Measurements from ENCODE around the gene SLC43A2. TPM values are rescaled to one million over a fixed set of nuclear protein-coding genes. Genes with fewer than 3 reads are reported as not detected.
A peak's percentile ranks its signal among the peaks of the same experiment; 100 is the strongest.

The SLC43A2 gene
- total RNA-seq, 1 experiment from 2014 or later = 12.6 TPM

DNA sequence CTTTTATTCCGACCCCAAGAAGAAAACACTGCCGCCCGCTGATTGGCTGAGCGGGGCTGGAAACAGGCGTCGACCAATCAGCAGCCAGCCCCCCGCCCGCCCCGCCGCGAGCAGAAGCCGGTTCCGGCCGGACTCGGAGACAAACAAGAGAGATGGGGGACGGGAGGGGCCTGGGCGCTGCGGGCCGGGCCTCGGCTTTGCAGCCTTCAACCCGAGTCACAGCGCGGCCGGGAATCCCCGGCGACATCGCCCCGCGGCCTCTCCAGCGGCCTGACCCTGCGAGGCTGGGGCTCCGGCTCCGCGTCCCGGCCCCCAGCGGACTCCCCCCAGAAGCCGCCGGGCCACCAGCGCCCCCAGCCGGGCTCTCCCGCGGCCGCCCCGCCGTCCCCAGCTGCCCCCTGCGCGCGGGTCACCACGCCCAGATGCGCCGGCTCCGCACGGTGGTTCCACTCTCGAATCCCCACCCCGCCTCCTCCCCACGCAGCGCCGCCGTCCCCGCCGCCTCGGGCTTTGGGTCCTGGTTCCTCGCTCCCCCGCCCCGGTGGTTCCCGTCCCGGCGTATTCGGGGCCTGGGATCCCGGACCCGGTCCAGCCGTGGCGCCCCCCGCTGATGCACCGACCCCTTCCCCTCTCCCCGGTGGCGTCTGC is 346 bp upstream of the SLC43A2 start:
- no peaks in the 10 kb centered on the region for H3K36me3 ChIP-seq (ENCODE audit: control insufficient read depth in 1 of 2, insufficient read depth in 2 of 2, low read length in 2 of 2)
- H3K4me1 ChIP-seq (ENCODE audit: control insufficient read depth in 1 of 2, insufficient read depth in 2 of 2, low read length in 2 of 2) = peaks cover 13 to 41% of the 10 kb centered on the region in 2 experiments
- H3K9me3 ChIP-seq (ENCODE audit: control insufficient read depth in 1 of 2, insufficient read depth in 1 of 2, low read depth in 1 of 2, low read length in 2 of 2) = no peaks in the 10 kb centered on the region
- no peak overlapping the region for H2AFZ ChIP-seq (ENCODE audit: low read depth, low read length, poor library complexity, severe bottlenecking)
- peak overlapping the region; percentile 85 to 93 for H3K4me3 ChIP-seq (replicated peaks in 1 of 2; ENCODE audit: low read depth in 1 of 2, low read length in 2 of 2)
- CTCF ChIA-PET = interaction anchor here (0.6 to 3.6 kb wide), 6 partner anchors 10 to 238 kb away, joined by 3 to 113 read pairs (median 14); partner anchors contain the start of gene RILP
- no peaks in the 10 kb centered on the region for H3K9me2 ChIP-seq (ENCODE audit: insufficient read depth)
- ATAC-seq = peak; percentile 81
- H3K9ac ChIP-seq (ENCODE audit: low read length) = peak overlapping the region; percentile 92
- no peaks in the 10 kb centered on the region for H3K27me3 ChIP-seq (ENCODE audit: insufficient read depth, low read length)
- RAD21 ChIA-PET (ENCODE audit: low non-redundant PET in 1 of 2, low total read pairs in 2 of 2, uncharacterized antibody in 2 of 2, unreplicated experiment in 2 of 2) = interaction anchor here (2.2 to 2.5 kb wide), 2 partner anchors 54 to 55 kb away, joined by 23 to 25 read pairs; no protein-coding TSS in a partner anchor
- peak; percentile 82 for DNase-seq (ENCODE audit: low read depth, low spot score)
- POLR2A ChIA-PET = interaction anchor here (0.6 to 3.8 kb wide), 7 partner anchors 11 to 166 kb away, joined by 3 to 16 read pairs (median 4); partner anchors contain the start of gene RILP
- BruUV-seq (replicated peaks) = no TSS peak
- no peaks in the 10 kb centered on the region for H4K20me1 ChIP-seq (ENCODE audit: insufficient read depth)
- peak overlapping the region; percentile 100 for H3K4me2 ChIP-seq (ENCODE audit: low read length)
- H3K79me2 ChIP-seq (ENCODE audit: insufficient read depth, low read length) = no peaks in the 10 kb centered on the region
- peak overlapping the region; percentile 65 for H3K27ac ChIP-seq (ENCODE audit: low read depth, low read length)
- intact Hi-C loops (cut with micrococcal nuclease) = no loop called here
- TF ChIP-seq ELF1 (IDR thresholded peaks at IDR 0.05; ENCODE audit: borderline replicate concordance, low read depth) (no peak), ZFX (IDR thresholded peaks at IDR 0.05) (peak; percentile 19; the same call in 1 of the 2 replicates), SIN3A (IDR thresholded peaks at IDR 0.05; ENCODE audit: low read depth) (peak; percentile 28; the same call in 1 of the 2 replicates), EZH2 (IDR thresholded peaks at IDR 0.05) (no peak), ZBTB33 (IDR thresholded peaks at IDR 0.05; ENCODE audit: extremely low read depth, insufficient replicate concordance, low read length) (no peak), FOSL1 (IDR thresholded peaks at IDR 0.05; ENCODE audit: low read depth) (no peak), POLR2A (IDR thresholded peaks at IDR 0.05; ENCODE audit: borderline replicate concordance, extremely low read depth, insufficient read depth, insufficient read length) (no peak), SRF (IDR thresholded peaks at IDR 0.05; ENCODE audit: low read depth) (no peak), EZH2phosphoT487 (IDR thresholded peaks at IDR 0.05; ENCODE audit: borderline replicate concordance) (no peak), CEBPB (IDR thresholded peaks at IDR 0.05; ENCODE audit: low read depth) (no peak), EGR1 (IDR thresholded peaks at IDR 0.05; ENCODE audit: low read depth) (no peak), ZNF274 (IDR thresholded peaks at IDR 0.05; ENCODE audit: low read depth, low read length) (no peak), TCF7L2 (IDR thresholded peaks at IDR 0.05; ENCODE audit: borderline replicate concordance, extremely low read depth, insufficient read depth, insufficient read length) (no peak), YY1 (IDR thresholded peaks at IDR 0.05; ENCODE audit: extremely low read depth, insufficient replicate concordance, low read depth, low read length) (no peak), JUND (IDR thresholded peaks at IDR 0.05) (no peak), REST (IDR thresholded peaks at IDR 0.05; ENCODE audit: low read depth) (no peak), POLR2AphosphoS5 (IDR thresholded peaks at IDR 0.05; ENCODE audit: low read depth, low read length) (peak; percentile 52)
- TF ChIP-seq, protein P1, sequence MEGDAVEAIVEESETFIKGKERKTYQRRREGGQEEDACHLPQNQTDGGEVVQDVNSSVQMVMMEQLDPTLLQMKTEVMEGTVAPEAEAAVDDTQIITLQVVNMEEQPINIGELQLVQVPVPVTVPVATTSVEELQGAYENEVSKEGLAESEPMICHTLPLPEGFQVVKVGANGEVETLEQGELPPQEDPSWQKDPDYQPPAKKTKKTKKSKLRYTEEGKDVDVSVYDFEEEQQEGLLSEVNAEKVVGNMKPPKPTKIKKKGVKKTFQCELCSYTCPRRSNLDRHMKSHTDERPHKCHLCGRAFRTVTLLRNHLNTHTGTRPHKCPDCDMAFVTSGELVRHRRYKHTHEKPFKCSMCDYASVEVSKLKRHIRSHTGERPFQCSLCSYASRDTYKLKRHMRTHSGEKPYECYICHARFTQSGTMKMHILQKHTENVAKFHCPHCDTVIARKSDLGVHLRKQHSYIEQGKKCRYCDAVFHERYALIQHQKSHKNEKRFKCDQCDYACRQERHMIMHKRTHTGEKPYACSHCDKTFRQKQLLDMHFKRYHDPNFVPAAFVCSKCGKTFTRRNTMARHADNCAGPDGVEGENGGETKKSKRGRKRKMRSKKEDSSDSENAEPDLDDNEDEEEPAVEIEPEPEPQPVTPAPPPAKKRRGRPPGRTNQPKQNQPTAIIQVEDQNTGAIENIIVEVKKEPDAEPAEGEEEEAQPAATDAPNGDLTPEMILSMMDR (IDR thresholded peaks at IDR 0.05 in 2 of 3, conservative IDR thresholded peaks at IDR 0.05 in 1 of 3; ENCODE audit: borderline replicate concordance in 1 of 3, insufficient read depth in 1 of 3, low read depth in 2 of 3, low read length in 2 of 3) = peak in 2 of 3 experiments; percentile 16 to 44; a peak in 1 of 6 replicates
- TF ChIP-seq, protein P2, sequence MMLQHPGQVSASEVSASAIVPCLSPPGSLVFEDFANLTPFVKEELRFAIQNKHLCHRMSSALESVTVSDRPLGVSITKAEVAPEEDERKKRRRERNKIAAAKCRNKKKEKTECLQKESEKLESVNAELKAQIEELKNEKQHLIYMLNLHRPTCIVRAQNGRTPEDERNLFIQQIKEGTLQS (IDR thresholded peaks at IDR 0.05) = no peak
